Right cardiac atrium (tissue), 5 donors: ENCODE data around the gene TDO2. TPM values are rescaled to one million over a fixed set of nuclear protein-coding genes. Genes with fewer than 3 reads are reported as not detected.
"Not testable (repeated sequence)": the region's sequence is repeated elsewhere in the genome, so short reads cannot be mapped to it uniquely, and the experiment has no call there.

ENCODE experiments used
- ATAC-seq, 2 donors: fragments of 200-7000 bp; cut with Tn5 transposase; one replicate each; pipeline versions ENCODE4 v1.8.0 to v1.9.1; 2020; ENCODE audit warnings: moderate library complexity in 2 of 2, mild to moderate bottlenecking in 1 of 2
- DNase-seq, 3 donors: peaks; one replicate each; pipeline ENCODE4 v3.0.0-alpha.2; 2020
- H3K27ac ChIP-seq: one replicate; pipeline ENCODE4 v1.5.1; 2013; ENCODE audit warnings: mild to moderate bottlenecking, low read length, control low read depth, moderate library complexity
- H3K27me3 ChIP-seq: one replicate; pipeline ENCODE4 v1.6.1; 2013; ENCODE audit not compliant: control insufficient read depth, insufficient read depth
- H3K4me1 ChIP-seq: one replicate; pipeline ENCODE4 v1.6.1; 2013; ENCODE audit warnings: low read length; ENCODE audit not compliant: control insufficient read depth, insufficient read depth
- H3K4me3 ChIP-seq: one replicate; pipeline ENCODE4 v1.5.1; 2013; ENCODE audit warnings: low read length, control low read depth
- H3K9me3 ChIP-seq: one replicate; pipeline ENCODE4 v1.6.1; 2013; ENCODE audit warnings: low read length; ENCODE audit not compliant: control insufficient read depth
- WGBS: extraction: QIAGEN DNeasy Blood & Tissue Kit; methylation state at CpG from one replicate; pipeline ENCODE4 v1.1.7; 2013; 5-methylcytosine and 5-hydroxymethylcytosine counted together
- intact Hi-C, 4 donors: fragments of 100-400 bp; cut with DNase I; formaldehyde crosslinking; loops; one replicate each; pipeline versions ENCODE4 v1.11.0 to v1.14.0; 2022 to 2023
- polyA plus RNA-seq: library from polyadenylated mRNA; stranded (reverse); fragments of 200-250 nt; gene quantifications from one replicate; pipeline ENCODE4 v1.2.3, GENCODE V29; 2013
- total RNA-seq, 4 donors: library from RNA; stranded (reverse); fragmentation: NEBNext Ultra II Directional; extraction: Animal tissue kit (Norgen Biotek cat#: 25700); gene quantifications; one replicate each; pipeline ENCODE4 v1.2.1, GENCODE V29; 2021
- donor health status: healthy with polysubstance abuse.
- donor health status: DM: no; HTN: yes; CAD: no.
- donor health status: DM: no; HTN: no; CAD: no.
- donor health status: DM: no; HTN: yes; CAD: no; lungs with severe emphysema.
- donor health status: DM: yes; HTN: yes; CAD: no.

TDO2 gene
- total and polyA plus RNA-seq, 5 donors, result not detected

DNA sequence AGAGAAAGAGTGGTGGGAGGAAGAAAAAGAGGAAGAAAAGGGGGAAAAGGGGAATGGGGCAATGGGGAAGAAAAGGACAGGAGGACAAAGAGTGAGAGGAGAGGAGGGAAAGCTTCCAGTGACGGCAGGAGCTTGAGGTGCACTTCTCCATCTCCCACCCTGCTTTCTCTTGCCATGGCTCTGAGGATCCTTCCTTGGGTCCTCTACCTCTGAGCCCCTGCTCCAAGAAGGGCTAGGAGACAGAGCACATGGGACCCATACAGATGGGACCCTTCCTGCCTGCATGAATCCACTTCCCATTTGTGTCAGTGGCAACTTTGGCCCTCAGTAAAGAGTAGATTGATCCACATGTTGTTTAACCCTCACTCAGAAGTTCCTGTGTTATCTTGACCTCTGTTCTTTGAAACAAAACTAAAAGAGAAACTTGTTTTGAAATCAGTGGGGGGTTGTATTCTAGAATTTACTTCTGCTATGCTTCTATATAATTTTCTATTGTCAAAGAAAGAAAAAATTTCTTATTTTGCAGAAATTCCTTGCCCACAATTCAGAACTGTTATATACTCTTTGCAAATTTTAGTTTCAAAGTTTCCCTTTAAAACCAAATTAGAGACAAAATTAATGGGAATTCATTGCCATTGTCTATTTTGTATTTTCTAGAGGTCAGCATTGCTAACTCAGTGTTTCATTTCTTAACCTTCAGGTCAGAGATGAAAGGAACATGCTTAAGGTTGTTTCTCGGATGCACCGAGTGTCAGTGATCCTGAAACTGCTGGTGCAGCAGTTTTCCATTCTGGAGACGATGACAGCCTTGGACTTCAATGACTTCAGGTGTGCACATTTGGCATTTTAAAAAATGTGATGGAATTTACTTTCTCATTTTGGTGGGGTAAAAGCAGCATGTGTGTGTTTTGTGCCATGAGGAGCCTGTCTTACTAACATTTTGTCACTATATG lies 5.0 kb downstream of the TDO2 start:
- no peaks in the 10 kb centered on the region for H3K9me3 ChIP-seq
- 91% methylated on average over 4 of the region's 4 CpGs for WGBS
- H3K27me3 ChIP-seq, result no peaks in the 10 kb centered on the region
- no peaks in the 10 kb centered on the region for H3K4me1 ChIP-seq
- no peak overlapping the region for H3K27ac ChIP-seq
- intact Hi-C loops, result no loop called here
- no peak overlapping the region for H3K4me3 ChIP-seq
- no peak for ATAC-seq
- no peak for DNase-seq

DNA sequence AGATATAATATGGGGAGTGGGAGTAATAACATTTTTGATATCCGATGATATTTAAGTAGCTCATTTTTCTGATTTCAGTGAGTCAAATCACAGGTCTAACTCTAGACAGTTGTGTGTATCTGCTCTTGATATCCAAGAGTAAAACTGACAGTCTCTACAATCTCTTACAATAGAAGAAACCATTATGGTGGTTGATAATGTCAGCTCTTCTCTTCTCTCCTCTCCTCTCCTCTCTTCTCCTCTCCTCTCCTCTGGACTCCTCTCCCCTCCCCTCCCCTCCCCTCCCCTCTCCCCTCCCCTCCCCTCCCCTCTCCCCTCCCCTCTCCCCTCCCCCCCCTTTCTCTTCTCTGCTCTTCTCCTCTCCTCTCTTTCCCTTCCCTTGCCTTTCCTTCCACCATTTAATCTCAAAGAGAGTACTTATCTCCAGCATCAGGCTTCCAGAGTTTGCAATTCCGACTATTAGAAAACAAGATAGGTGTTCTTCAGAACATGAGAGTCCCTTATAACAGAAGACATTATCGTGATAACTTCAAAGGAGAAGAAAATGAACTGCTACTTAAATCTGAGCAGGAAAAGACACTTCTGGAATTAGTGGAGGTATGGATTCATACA lies 6.2 kb downstream of the TDO2 start:
- no peaks in the 10 kb centered on the region for H3K27me3 ChIP-seq
- DNase-seq (no peak), ATAC-seq (no peak)
- H3K27ac ChIP-seq, result no peak overlapping the region
- no peaks in the 10 kb centered on the region for H3K4me1 ChIP-seq
- 90% methylated on average over 3 of the region's 3 CpGs for WGBS
- H3K4me3 ChIP-seq, result no peak overlapping the region
- intact Hi-C loops, result no loop called here
- H3K9me3 ChIP-seq, result no peaks in the 10 kb centered on the region

DNA sequence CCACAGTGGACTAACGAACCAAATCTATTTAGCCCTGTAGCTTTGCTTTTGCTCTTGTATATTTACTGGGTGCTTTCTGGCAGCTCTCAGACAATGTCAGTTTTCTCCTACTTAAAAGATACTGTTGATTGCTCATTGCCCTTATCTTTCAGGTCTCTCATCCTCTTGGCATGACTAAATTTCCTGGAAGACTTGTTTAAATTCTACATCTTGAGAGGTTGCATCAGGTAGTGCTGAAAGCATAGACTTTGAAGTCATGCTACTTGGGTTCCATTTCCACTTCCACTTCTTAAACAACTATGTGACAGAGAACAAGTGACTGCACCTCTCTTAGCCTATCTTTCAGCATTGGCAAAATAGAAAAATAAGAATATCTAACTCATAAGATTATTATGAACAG lies 8.4 kb downstream of the TDO2 start:
- ATAC-seq, result no peak
- intact Hi-C loops, result no loop called here
- H3K27me3 ChIP-seq, result no peaks in the 10 kb centered on the region

DNA sequence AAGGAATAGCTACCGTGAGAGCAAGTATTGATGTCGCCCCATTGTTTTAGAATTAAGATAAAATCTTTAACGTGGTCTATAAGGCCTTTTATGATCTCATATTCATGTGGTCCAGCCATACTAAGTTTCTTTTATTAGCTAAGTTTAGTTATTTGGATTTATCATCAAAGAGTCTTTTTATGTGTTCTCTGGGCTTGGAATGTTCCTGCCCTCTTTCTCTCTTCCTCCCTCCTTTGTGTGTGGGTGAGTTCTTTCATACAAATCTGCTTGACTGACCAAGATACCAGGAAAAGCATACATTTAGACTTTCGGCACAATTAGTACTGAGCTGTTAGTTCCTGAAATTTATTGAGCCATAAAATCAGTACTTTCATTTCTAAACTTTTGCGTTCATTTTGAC lies 11.3 kb downstream of the TDO2 start:
- ATAC-seq (no peak), DNase-seq (no peak)
- no peak overlapping the region for H3K4me3 ChIP-seq
- H3K9me3 ChIP-seq, result no peaks in the 10 kb centered on the region
- 49% methylated on average over 5 of the region's 5 CpGs for WGBS
- H3K4me1 ChIP-seq, result no peaks in the 10 kb centered on the region
- intact Hi-C loops, result no loop called here
- H3K27me3 ChIP-seq, result no peaks in the 10 kb centered on the region
- no peak overlapping the region for H3K27ac ChIP-seq

More for the DNA sequence above, 8.4 kb downstream of the TDO2 start:
- DNase-seq, result no peak
- WGBS, result 67% methylated on average over 1 of the region's 1 CpG
- Histone ChIP-seq H3K4me3 (no peak overlapping the region), H3K4me1 (no peaks in the 10 kb centered on the region), H3K9me3 (no peaks in the 10 kb centered on the region), H3K27ac (no peak overlapping the region)

DNA sequence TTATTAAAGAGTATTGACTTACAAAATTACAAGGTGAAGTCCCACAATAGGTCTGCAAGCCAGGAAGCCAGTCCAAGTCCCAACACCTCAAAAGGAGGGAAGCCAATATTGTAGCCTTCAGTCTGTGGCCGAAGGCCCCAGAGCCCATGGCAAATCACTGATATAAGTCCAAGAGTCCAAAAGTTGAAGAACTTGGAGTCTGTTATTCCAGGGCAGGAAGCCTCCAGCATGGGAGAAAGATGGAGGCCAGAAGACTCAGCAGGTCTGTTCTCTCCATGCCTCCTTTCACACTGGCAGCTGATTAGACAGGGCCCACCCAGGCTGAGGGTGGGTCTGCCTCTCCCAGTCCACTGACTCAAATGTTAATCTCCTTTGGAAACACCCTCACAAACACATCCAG lies 18.1 kb downstream of the TDO2 start:
- Histone ChIP-seq H3K4me3 (no peak overlapping the region), H3K27ac (no peak overlapping the region), H3K27me3 (no peaks in the 10 kb centered on the region), H3K9me3 (no peaks in the 10 kb centered on the region), H3K4me1 (no peaks in the 10 kb centered on the region)
- no peak for DNase-seq
- 98% methylated on average over 1 of the region's 1 CpG for WGBS
- intact Hi-C loops, result no loop called here
- no peak for ATAC-seq

DNA sequence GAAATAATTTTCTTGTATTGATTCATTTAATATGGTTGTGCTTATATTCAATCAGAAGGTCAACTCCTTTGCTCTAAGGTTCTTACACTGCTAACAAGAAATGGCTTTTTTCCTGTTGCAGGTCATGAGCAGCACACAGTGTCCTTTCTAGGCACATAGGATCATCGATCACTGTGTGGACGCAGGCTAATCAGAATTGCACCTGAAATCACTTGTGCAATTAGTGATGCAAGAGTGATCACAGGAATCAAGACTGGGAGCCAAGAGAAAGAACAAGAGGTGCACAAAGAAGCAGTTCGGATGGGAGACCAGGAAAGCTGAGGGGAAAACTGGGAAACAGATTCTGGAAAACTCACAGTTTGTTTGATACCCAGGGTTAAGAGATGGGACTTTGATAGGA lies 21.1 kb downstream of the TDO2 start:
- DNase-seq (no peak), ATAC-seq (no peak)
- H3K27ac ChIP-seq, result no peak overlapping the region
- H3K9me3 ChIP-seq, result no peaks in the 10 kb centered on the region
- intact Hi-C loops, result no loop called here
- H3K27me3 ChIP-seq, result no peaks in the 10 kb centered on the region
- 57% methylated on average over 3 of the region's 3 CpGs for WGBS
- no peaks in the 10 kb centered on the region for H3K4me1 ChIP-seq
- no peak overlapping the region for H3K4me3 ChIP-seq

DNA sequence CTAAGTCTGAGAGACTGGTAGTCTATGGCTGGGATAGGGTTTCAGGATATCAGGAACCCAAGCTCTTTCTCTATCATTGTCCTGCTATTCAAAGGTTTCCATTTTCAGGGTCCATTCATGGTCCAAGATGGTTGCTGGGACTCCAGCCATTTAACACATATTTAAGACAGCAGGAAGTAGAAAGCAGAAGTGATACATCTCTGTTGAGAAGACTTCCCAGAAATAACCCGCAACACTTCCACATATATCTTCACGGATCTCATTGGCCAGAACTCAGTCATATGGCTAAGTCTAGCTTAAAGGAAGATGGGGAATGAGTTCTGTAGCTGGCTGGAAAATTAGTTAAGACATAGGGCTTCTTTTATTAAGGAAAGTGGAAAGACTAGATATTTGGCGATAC lies 26.3 kb downstream of the TDO2 start:
- Histone ChIP-seq H3K4me3 (no peak overlapping the region), H3K27me3 (no peaks in the 10 kb centered on the region), H3K4me1 (no peaks in the 10 kb centered on the region), H3K27ac (no peak overlapping the region), H3K9me3 (no peaks in the 10 kb centered on the region)
- DNase-seq, result no peak
- no peak for ATAC-seq
- intact Hi-C loops, result no loop called here
- 94% methylated on average over 3 of the region's 3 CpGs for WGBS

DNA sequence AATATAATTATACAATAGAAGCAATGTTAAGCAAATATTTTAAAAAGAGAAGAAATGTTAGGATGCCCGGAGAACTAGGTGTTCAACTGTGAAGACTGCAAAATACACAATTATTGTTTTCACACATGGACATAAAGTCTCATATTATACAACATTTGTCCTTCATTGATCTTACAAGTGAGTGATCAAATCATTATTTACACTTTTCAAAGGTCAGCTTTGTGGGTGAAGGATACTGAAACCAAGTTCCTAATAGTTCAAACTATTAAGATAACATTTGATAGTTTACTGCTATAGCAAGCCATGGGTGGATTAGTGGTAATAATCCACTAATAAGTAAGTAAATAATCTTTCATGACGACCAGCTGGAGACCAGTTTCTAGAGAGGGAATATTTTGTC lies 26.8 kb downstream of the TDO2 start:
- Histone ChIP-seq H3K27me3 (no peaks in the 10 kb centered on the region), H3K4me3 (no peak overlapping the region), H3K9me3 (no peaks in the 10 kb centered on the region), H3K4me1 (no peaks in the 10 kb centered on the region), H3K27ac (no peak overlapping the region)
- intact Hi-C loops, result no loop called here
- DNase-seq, result no peak
- WGBS, result 87% methylated on average over 2 of the region's 2 CpGs
- no peak for ATAC-seq

DNA sequence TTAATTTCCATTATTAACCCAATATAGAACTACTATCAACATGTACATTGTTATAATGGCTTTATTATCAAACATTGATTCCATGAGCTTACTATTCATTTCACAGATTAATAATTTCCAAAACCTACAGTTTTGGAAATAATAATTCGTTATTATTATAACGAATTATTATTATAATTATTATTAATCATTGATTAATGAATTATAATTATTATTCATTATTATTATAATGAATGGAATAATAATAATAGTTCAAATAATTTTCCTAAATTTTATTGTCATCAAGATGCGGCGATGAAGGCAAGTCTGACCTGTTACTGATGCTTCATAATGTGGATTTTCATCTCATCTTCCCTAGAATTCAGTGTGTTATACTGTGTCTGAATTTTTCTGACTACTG lies 28.1 kb downstream of the TDO2 start:
- Histone ChIP-seq H3K27ac (no peak overlapping the region), H3K27me3 (no peaks in the 10 kb centered on the region), H3K9me3 (no peaks in the 10 kb centered on the region), H3K4me3 (no peak overlapping the region), H3K4me1 (no peaks in the 10 kb centered on the region)
- no peak for ATAC-seq
- no peak for DNase-seq
- intact Hi-C loops, result no loop called here
- WGBS, result 93% methylated on average over 4 of the region's 4 CpGs

DNA sequence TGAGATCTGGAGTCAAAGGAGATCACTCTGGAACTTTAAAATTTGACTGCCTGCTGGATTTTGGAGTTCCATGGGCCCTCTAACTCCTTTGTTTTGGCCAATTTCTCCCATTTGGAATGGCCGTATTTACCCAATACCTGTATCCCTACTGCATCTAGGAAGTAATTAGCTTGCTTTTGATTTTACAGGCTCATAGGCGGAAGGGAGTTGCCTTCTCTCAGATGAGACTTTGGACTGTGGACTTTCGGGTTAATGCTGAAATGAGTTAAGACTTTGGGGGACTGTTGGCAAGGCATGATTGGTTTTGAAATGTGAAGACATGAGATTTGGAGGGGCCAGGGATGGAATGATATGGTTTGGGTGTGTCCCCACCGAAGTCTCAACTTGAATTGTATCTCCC lies 31.1 kb downstream of the TDO2 start:
- ATAC-seq, H3K4me1 ChIP-seq, H3K27ac ChIP-seq, H3K27me3 ChIP-seq, H3K9me3 ChIP-seq, DNase-seq, H3K4me3 ChIP-seq, intact Hi-C loops: not testable (repeated sequence)
- 93% methylated on average over 4 of the region's 4 CpGs for WGBS

DNA sequence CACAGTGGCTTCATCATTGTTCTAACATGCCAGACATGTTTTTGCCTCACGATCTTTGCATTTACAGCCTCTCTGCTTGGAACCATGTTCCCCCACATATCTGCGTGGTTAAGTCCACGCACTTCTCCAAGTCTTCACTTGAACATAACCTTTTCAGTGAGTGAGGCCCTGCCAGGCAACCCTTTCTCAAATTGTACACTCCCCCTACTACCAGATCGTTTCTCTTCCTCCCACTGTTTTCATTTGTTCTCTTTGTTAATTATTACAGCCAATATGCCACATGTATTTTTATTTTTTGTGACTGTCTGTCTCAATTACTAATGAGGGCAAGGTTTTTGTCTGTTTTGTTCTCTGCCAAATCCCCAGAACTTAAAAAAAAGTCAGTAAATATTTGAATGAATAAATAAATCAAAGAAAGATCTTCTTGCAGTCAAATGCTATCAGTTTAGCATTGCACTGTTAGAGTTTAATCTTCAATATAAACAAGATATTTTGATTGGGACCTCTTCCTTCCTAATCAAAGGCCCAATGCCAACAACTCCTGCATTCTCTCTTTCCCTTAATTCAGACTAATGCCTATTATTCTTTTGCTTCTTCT lies 32.0 kb downstream of the TDO2 start:
- DNase-seq, result no peak
- Histone ChIP-seq H3K4me3 (no peak overlapping the region), H3K9me3 (no peaks in the 10 kb centered on the region), H3K27ac (no peak overlapping the region), H3K4me1 (no peaks in the 10 kb centered on the region), H3K27me3 (no peaks in the 10 kb centered on the region)
- ATAC-seq, result no peak
- intact Hi-C loops, result no loop called here
- whole genome bisulfite sequencing, result 76% methylated on average over 4 of the region's 4 CpGs
